ENCODE data around the gene CCRL2. TPM values are rescaled to one million over a fixed set of nuclear protein-coding genes. Genes with fewer than 3 reads are reported as not detected.

Gene CCRL2
- total RNA-seq, 1 experiment from 2014 or later = not detected

DNA sequence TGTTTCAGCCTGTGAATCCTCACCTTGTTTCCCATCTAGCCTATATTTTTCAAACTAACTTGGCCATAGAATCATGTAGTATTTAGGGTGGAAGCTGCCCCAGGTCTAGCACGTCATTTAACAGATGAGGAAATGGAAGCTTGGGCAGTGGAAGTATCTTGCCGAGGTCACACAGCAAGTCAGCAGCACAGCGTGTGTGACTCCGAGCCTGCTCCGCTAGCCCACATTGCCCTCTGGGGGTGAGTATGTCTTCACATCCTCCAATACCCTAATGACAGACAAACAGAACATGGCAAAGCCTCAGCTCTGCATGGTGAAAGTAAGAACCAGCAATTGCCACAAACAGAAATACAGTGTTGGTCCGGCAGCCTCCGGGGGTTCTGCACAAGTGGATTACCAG, 38.5 kb upstream of the CCRL2 start:
- Mint-ChIP-seq H3K9me3 (peaks cover 5% of the 10 kb centered on the region; the same call in 1 of the 2 replicates), H3K4me3 (no peak overlapping the region)

DNA sequence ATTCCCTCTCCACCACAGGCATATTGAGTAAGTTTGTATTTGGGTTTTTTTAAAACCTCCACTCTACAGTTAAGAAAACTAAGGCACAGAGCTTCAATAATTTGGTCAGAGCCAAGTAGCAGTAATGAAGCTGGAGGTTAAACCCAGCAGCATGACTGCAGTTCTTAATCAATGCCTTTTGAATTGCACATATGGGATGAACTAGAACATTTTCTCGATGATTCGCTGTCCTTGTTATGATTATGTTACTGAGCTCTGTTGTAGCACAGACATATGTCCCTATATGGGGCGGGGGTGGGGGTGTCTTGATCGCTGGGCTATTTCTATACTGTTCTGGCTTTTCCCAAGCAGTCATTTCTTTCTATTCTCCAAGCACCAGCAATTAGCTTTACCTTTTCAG, 37.9 kb upstream of the CCRL2 start:
- DNase-seq (ENCODE audit: low spot score) (no peak), ATAC-seq (no peak)
- H3K27ac Mint-ChIP-seq = no peak overlapping the region
- H3K36me3 Mint-ChIP-seq = no peaks in the 10 kb centered on the region
- H3K9me3 Mint-ChIP-seq = peaks cover 5% of the 10 kb centered on the region; the same call in 1 of the 2 replicates
- CTCF ChIA-PET = interaction anchor here (0.5 to 5.5 kb wide), 25 partner anchors 8 to 426 kb away, joined by 3 to 68 read pairs (median 4); partner anchors contain the start of genes CCR1 and CXCR6
- no peaks in the 10 kb centered on the region for H3K4me1 Mint-ChIP-seq
- POLR2A ChIA-PET = no interaction called here
- H3K27me3 Mint-ChIP-seq (ENCODE audit: low read depth) = peaks cover 2% of the 10 kb centered on the region; the same call in 1 of the 2 replicates
- no peak overlapping the region for H3K4me3 Mint-ChIP-seq
- TF ChIP-seq NR3C1 (CRISPR knock-in tag; conservative IDR thresholded peaks at IDR 0.05; ENCODE audit: low read depth) (no peak), ZNF671 (CRISPR knock-in tag; IDR thresholded peaks at IDR 0.05) (no peak)
- TF ChIP-seq, protein P1, sequence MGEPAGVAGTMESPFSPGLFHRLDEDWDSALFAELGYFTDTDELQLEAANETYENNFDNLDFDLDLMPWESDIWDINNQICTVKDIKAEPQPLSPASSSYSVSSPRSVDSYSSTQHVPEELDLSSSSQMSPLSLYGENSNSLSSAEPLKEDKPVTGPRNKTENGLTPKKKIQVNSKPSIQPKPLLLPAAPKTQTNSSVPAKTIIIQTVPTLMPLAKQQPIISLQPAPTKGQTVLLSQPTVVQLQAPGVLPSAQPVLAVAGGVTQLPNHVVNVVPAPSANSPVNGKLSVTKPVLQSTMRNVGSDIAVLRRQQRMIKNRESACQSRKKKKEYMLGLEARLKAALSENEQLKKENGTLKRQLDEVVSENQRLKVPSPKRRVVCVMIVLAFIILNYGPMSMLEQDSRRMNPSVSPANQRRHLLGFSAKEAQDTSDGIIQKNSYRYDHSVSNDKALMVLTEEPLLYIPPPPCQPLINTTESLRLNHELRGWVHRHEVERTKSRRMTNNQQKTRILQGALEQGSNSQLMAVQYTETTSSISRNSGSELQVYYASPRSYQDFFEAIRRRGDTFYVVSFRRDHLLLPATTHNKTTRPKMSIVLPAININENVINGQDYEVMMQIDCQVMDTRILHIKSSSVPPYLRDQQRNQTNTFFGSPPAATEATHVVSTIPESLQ (CRISPR knock-in tag; IDR thresholded peaks at IDR 0.05) = no peak

More for the DNA sequence above, 38.5 kb upstream of the CCRL2 start:
- CTCF ChIA-PET = interaction anchor here (0.5 to 5.5 kb wide), 28 partner anchors 8 to 425 kb away, joined by 3 to 68 read pairs (median 4); partner anchors contain the start of genes CCR1 and CXCR6
- peak; percentile 59 for DNase-seq (ENCODE audit: low spot score)
- peaks cover 2% of the 10 kb centered on the region; the same call in 1 of the 2 replicates for H3K27me3 Mint-ChIP-seq (ENCODE audit: low read depth)
- no peaks in the 10 kb centered on the region for H3K36me3 Mint-ChIP-seq
- ATAC-seq = peak; percentile 98
- no peak for TF ChIP-seq NR1H2 (CRISPR knock-in tag; IDR thresholded peaks at IDR 0.05)
- no peak for TF ChIP-seq EMX1 (CRISPR knock-in tag; IDR thresholded peaks at IDR 0.05)
- TF ChIP-seq GABPB1 (CRISPR knock-in tag; IDR thresholded peaks at IDR 0.05) = no peak
- TF ChIP-seq TP53 (CRISPR knock-in tag; IDR thresholded peaks at IDR 0.05) = no peak
- TF ChIP-seq, protein P2, sequence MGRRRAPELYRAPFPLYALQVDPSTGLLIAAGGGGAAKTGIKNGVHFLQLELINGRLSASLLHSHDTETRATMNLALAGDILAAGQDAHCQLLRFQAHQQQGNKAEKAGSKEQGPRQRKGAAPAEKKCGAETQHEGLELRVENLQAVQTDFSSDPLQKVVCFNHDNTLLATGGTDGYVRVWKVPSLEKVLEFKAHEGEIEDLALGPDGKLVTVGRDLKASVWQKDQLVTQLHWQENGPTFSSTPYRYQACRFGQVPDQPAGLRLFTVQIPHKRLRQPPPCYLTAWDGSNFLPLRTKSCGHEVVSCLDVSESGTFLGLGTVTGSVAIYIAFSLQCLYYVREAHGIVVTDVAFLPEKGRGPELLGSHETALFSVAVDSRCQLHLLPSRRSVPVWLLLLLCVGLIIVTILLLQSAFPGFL (CRISPR knock-in tag; IDR thresholded peaks at IDR 0.05; ENCODE audit: borderline replicate concordance) = no peak
- TF ChIP-seq ZNF121 (CRISPR knock-in tag; IDR thresholded peaks at IDR 0.05) = no peak
- no peak for TF ChIP-seq ETV6 (CRISPR knock-in tag; IDR thresholded peaks at IDR 0.05)
- TF ChIP-seq, protein P3, sequence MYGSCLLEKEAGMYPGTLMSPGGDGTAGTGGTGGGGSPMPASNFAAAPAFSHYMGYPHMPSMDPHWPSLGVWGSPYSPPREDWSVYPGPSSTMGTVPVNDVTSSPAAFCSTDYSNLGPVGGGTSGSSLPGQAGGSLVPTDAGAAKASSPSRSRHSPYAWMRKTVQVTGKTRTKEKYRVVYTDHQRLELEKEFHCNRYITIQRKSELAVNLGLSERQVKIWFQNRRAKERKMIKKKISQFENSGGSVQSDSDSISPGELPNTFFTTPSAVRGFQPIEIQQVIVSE (CRISPR knock-in tag; IDR thresholded peaks at IDR 0.05; ENCODE audit: borderline replicate concordance) = no peak
- no peak for TF ChIP-seq MXD4 (CRISPR knock-in tag; IDR thresholded peaks at IDR 0.05; ENCODE audit: borderline replicate concordance)
- no peak for TF ChIP-seq NR2C2 (CRISPR knock-in tag; IDR thresholded peaks at IDR 0.05)
- TF ChIP-seq NFE2L1 (CRISPR knock-in tag; IDR thresholded peaks at IDR 0.05) = no peak
- no peak for TF ChIP-seq OVOL2 (CRISPR knock-in tag; IDR thresholded peaks at IDR 0.05; ENCODE audit: borderline replicate concordance)
- TF ChIP-seq, protein P4, sequence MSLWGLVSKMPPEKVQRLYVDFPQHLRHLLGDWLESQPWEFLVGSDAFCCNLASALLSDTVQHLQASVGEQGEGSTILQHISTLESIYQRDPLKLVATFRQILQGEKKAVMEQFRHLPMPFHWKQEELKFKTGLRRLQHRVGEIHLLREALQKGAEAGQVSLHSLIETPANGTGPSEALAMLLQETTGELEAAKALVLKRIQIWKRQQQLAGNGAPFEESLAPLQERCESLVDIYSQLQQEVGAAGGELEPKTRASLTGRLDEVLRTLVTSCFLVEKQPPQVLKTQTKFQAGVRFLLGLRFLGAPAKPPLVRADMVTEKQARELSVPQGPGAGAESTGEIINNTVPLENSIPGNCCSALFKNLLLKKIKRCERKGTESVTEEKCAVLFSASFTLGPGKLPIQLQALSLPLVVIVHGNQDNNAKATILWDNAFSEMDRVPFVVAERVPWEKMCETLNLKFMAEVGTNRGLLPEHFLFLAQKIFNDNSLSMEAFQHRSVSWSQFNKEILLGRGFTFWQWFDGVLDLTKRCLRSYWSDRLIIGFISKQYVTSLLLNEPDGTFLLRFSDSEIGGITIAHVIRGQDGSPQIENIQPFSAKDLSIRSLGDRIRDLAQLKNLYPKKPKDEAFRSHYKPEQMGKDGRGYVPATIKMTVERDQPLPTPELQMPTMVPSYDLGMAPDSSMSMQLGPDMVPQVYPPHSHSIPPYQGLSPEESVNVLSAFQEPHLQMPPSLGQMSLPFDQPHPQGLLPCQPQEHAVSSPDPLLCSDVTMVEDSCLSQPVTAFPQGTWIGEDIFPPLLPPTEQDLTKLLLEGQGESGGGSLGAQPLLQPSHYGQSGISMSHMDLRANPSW (CRISPR knock-in tag; conservative IDR thresholded peaks at IDR 0.05; ENCODE audit: low read depth) = no peak
- TF ChIP-seq SMAD3 (CRISPR knock-in tag; IDR thresholded peaks at IDR 0.05; ENCODE audit: borderline replicate concordance) = no peak
- TF ChIP-seq, protein P5, sequence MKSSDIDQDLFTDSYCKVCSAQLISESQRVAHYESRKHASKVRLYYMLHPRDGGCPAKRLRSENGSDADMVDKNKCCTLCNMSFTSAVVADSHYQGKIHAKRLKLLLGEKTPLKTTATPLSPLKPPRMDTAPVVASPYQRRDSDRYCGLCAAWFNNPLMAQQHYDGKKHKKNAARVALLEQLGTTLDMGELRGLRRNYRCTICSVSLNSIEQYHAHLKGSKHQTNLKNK (CRISPR knock-in tag; IDR thresholded peaks at IDR 0.05) = no peak
- TF ChIP-seq, protein P6, sequence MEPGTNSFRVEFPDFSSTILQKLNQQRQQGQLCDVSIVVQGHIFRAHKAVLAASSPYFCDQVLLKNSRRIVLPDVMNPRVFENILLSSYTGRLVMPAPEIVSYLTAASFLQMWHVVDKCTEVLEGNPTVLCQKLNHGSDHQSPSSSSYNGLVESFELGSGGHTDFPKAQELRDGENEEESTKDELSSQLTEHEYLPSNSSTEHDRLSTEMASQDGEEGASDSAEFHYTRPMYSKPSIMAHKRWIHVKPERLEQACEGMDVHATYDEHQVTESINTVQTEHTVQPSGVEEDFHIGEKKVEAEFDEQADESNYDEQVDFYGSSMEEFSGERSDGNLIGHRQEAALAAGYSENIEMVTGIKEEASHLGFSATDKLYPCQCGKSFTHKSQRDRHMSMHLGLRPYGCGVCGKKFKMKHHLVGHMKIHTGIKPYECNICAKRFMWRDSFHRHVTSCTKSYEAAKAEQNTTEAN (CRISPR knock-in tag; IDR thresholded peaks at IDR 0.05) = no peak
- TF ChIP-seq, protein P7, sequence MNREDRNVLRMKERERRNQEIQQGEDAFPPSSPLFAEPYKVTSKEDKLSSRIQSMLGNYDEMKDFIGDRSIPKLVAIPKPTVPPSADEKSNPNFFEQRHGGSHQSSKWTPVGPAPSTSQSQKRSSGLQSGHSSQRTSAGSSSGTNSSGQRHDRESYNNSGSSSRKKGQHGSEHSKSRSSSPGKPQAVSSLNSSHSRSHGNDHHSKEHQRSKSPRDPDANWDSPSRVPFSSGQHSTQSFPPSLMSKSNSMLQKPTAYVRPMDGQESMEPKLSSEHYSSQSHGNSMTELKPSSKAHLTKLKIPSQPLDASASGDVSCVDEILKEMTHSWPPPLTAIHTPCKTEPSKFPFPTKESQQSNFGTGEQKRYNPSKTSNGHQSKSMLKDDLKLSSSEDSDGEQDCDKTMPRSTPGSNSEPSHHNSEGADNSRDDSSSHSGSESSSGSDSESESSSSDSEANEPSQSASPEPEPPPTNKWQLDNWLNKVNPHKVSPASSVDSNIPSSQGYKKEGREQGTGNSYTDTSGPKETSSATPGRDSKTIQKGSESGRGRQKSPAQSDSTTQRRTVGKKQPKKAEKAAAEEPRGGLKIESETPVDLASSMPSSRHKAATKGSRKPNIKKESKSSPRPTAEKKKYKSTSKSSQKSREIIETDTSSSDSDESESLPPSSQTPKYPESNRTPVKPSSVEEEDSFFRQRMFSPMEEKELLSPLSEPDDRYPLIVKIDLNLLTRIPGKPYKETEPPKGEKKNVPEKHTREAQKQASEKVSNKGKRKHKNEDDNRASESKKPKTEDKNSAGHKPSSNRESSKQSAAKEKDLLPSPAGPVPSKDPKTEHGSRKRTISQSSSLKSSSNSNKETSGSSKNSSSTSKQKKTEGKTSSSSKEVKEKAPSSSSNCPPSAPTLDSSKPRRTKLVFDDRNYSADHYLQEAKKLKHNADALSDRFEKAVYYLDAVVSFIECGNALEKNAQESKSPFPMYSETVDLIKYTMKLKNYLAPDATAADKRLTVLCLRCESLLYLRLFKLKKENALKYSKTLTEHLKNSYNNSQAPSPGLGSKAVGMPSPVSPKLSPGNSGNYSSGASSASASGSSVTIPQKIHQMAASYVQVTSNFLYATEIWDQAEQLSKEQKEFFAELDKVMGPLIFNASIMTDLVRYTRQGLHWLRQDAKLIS (CRISPR knock-in tag; IDR thresholded peaks at IDR 0.05; ENCODE audit: borderline replicate concordance) = no peak
- H3K27ac Mint-ChIP-seq = no peak overlapping the region
- H3K4me1 Mint-ChIP-seq = no peaks in the 10 kb centered on the region
- POLR2A ChIA-PET = no interaction called here

All from WTC11 (cell line).